Liver (tissue), 9 donors: ENCODE measurements around the gene SLC38A6. TPM values are rescaled to one million over a fixed set of nuclear protein-coding genes. Genes with fewer than 3 reads are reported as not detected.

Source experiments
- DNase-seq: peaks from one replicate; pipeline ENCODE4 v3.0.0-alpha.2; 2017; ENCODE audit warnings: low spot score
- H3K27ac ChIP-seq, 2 donors: one replicate each; pipeline ENCODE4 v1.7.0; 2013; ENCODE audit warnings: inconsistent platforms in 2 of 2, low read length in 2 of 2, control low read depth in 1 of 2, low read depth in 1 of 2, mild to moderate bottlenecking in 1 of 2
- H3K27me3 ChIP-seq, 4 donors: one replicate each; pipeline versions ENCODE4 v1.6.1 to v1.7.0; 2013; ENCODE audit warnings: low read length in 3 of 4, inconsistent platforms in 1 of 4, mild to moderate bottlenecking in 1 of 4, moderate library complexity in 1 of 4; ENCODE audit not compliant: control insufficient read depth in 4 of 4, insufficient read depth in 4 of 4
- H3K36me3 ChIP-seq, 4 donors: one replicate each; pipeline versions ENCODE4 v1.6.1 to v1.7.0; 2013; ENCODE audit warnings: low read length in 3 of 4, mild to moderate bottlenecking in 3 of 4, low read depth in 1 of 4, moderate library complexity in 1 of 4; ENCODE audit not compliant: control insufficient read depth in 4 of 4, insufficient read depth in 3 of 4
- H3K4me1 ChIP-seq, 4 donors: one replicate each; pipeline versions ENCODE4 v1.6.1 to v1.7.0; 2013; ENCODE audit warnings: low read length in 3 of 4, mild to moderate bottlenecking in 3 of 4, moderate library complexity in 1 of 4; ENCODE audit not compliant: control insufficient read depth in 4 of 4, insufficient read depth in 4 of 4
- H3K4me3 ChIP-seq, 3 donors: one replicate each; pipeline versions ENCODE4 v1.6.1 to v1.7.0; 2013; ENCODE audit warnings: low read length in 3 of 3, control low read depth in 1 of 3, low read depth in 1 of 3, mild to moderate bottlenecking in 1 of 3
- H3K9ac ChIP-seq, 2 donors: one replicate each; pipeline ENCODE4 v1.7.0; 2013; ENCODE audit warnings: low read length in 2 of 2, mild to moderate bottlenecking in 2 of 2, moderate library complexity in 2 of 2, control low read depth in 1 of 2, low read depth in 1 of 2
- H3K9me3 ChIP-seq, 4 donors: one replicate each; pipeline versions ENCODE4 v1.6.1 to v1.7.0; 2013; ENCODE audit warnings: low read length in 3 of 4; ENCODE audit not compliant: control insufficient read depth in 4 of 4
- ATF3 ChIP-seq: IDR thresholded peaks from 2 replicates; pipeline ENCODE4 v1.6.1; 2016; ENCODE audit warnings: antibody characterized with exemption
- CTCF ChIP-seq: fragments of 150-350 bp; IDR thresholded peaks from 2 replicates; pipeline ENCODE4 v1.5.1; 2017; ENCODE audit warnings: improper control_type of control experiment, low read depth, low read length; ENCODE audit not compliant: missing input control
- EGR1 ChIP-seq, 2 donors: IDR thresholded peaks; 2 replicates each; pipeline ENCODE4 v1.6.1; 2016 to 2018; ENCODE audit warnings: antibody characterized with exemption in 2 of 2, low read depth in 2 of 2
- FOXA1 ChIP-seq: IDR thresholded peaks from 2 replicates; pipeline ENCODE4 v1.6.1; 2016; ENCODE audit warnings: antibody characterized with exemption
- FOXA2 ChIP-seq: IDR thresholded peaks from 2 replicates; pipeline ENCODE4 v1.6.1; 2016; ENCODE audit warnings: antibody characterized with exemption
- GABPA ChIP-seq, 2 donors: IDR thresholded peaks in 1 of 2; conservative IDR thresholded peaks in 1 of 2; 2 replicates each; pipeline ENCODE4 v1.6.1; 2016; ENCODE audit warnings: antibody characterized with exemption in 2 of 2, mild to moderate bottlenecking in 1 of 2, moderate library complexity in 1 of 2
- HNF4A ChIP-seq, 2 donors: conservative IDR thresholded peaks; 2 replicates each; pipeline ENCODE4 v1.6.1; 2016; ENCODE audit warnings: antibody characterized with exemption in 2 of 2, mild to moderate bottlenecking in 2 of 2
- HNF4G ChIP-seq: IDR thresholded peaks from 2 replicates; pipeline ENCODE4 v1.6.1; 2016; ENCODE audit warnings: antibody characterized with exemption
- JUND ChIP-seq, 2 donors: IDR thresholded peaks; 2 replicates each; pipeline ENCODE4 v1.6.1; 2016; ENCODE audit warnings: antibody characterized with exemption in 2 of 2
- MAX ChIP-seq: IDR thresholded peaks from 2 replicates; pipeline ENCODE4 v1.6.1; 2016; ENCODE audit warnings: antibody characterized with exemption
- NR2F2 ChIP-seq: IDR thresholded peaks from 2 replicates; pipeline ENCODE4 v1.6.1; 2016; ENCODE audit warnings: antibody characterized with exemption
- RAD21 ChIP-seq, 2 donors: IDR thresholded peaks; 2 replicates each; pipeline ENCODE4 v1.6.1; 2016; ENCODE audit warnings: antibody characterized with exemption in 2 of 2, mild to moderate bottlenecking in 2 of 2
- REST ChIP-seq: IDR thresholded peaks from 2 replicates; pipeline ENCODE4 v1.6.1; 2016; ENCODE audit warnings: antibody characterized with exemption, mild to moderate bottlenecking
- RXRA ChIP-seq, 2 donors: IDR thresholded peaks; 2 replicates each; pipeline ENCODE4 v1.6.1; 2017 to 2018; ENCODE audit warnings: antibody characterized with exemption in 2 of 2, mild to moderate bottlenecking in 1 of 2
- SP1 ChIP-seq: IDR thresholded peaks from 2 replicates; pipeline ENCODE4 v1.6.1; 2018; ENCODE audit warnings: antibody characterized with exemption, mild to moderate bottlenecking
- TAF1 ChIP-seq: conservative IDR thresholded peaks from 2 replicates; pipeline ENCODE4 v1.6.1; 2016; ENCODE audit warnings: antibody characterized with exemption, mild to moderate bottlenecking
- YY1 ChIP-seq: IDR thresholded peaks from 2 replicates; pipeline ENCODE4 v1.6.1; 2016; ENCODE audit warnings: antibody characterized with exemption, mild to moderate bottlenecking
- WGBS: extraction: QIAGEN DNeasy Blood & Tissue Kit; methylation state at CpG from one replicate; pipeline ENCODE4 v1.1.7; 2013; 5-methylcytosine and 5-hydroxymethylcytosine counted together
- polyA plus RNA-seq, 2 donors: library from polyadenylated mRNA; stranded (reverse) in 1 of 2; unstranded in 1 of 2; fragments of 200-250 nt in 1 of 2; fragments of >200 nt in 1 of 2; fragmentation: Nextera tagmentation in 1 of 2; extraction: Ambion mirVana in 1 of 2; gene quantifications; one replicate each; pipeline versions ENCODE4 v1.2.1 to v1.2.3, GENCODE V29; 2013 to 2015
- total RNA-seq, 2 donors: library from RNA; depleted of rRNA; stranded (reverse); fragments of >200 nt; gene quantifications; one replicate each; pipeline ENCODE4 v1.2.3, GENCODE V29; 2014
- TF ChIP-seq, protein P1 (sequence below): IDR thresholded peaks from 2 replicates; pipeline ENCODE4 v1.6.1; 2016; ENCODE audit warnings: antibody characterized with exemption
- donor health status: healthy.
- donor health status: healthy.
- donor health status: healthy.
- donor health status: healthy.
- donor health status: healthy.

The SLC38A6 gene
- total and polyA plus RNA-seq, 4 donors: 2.6 to 10.6 (median 6.4) TPM

- no peak for TF ChIP-seq NR2F2
Measured at GRCh38 chr14:60986500-60986899, 5.5 kb downstream of the SLC38A6 start (continued).

DNA sequence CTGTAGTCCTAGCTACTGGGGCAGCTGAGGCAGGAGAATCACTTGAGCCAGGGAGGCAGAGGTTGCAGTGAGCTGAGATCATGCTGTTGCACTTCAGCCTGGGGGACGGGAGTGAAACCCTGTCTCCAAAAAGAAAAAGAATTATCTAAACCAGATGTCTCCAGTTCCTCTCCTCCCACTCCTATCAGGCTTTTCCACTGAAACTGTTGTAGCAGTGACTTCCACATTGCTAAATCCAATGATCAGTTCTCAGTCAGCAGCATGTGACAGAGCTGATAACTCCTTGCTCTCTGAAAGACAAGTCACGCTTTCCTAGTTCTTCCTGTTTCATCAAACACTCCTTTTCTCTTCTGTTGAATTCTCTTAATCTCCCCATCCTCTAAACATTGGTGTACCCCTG, 8.6 kb downstream of the SLC38A6 start:
- Histone ChIP-seq H3K4me1 (no peaks in the 10 kb centered on the region), H3K9ac (no peak overlapping the region), H3K36me3 (peaks cover 0 to 9% (median 4%) of the 10 kb centered on the region in 4 donors), H3K9me3 (no peaks in the 10 kb centered on the region), H3K27ac (no peak overlapping the region), H3K4me3 (no peak overlapping the region), H3K27me3 (no peaks in the 10 kb centered on the region)
- 89% methylated on average over 2 of the region's 2 CpGs for WGBS
- no peak for DNase-seq
- TF ChIP-seq ATF3 (no peak), MAX (no peak), FOXA1 (no peak), NR2F2 (no peak), EGR1 (IDR thresholded peaks at IDR 0.05; ENCODE audit: low read depth in 2 of 2) (no peak), RAD21 (IDR thresholded peaks at IDR 0.05) (no peak), SP1 (no peak), RXRA (IDR thresholded peaks at IDR 0.05) (no peak), TAF1 (no peak), REST (no peak), JUND (IDR thresholded peaks at IDR 0.05) (no peak), HNF4G (no peak), CTCF (no peak), YY1 (no peak)

- Histone ChIP-seq H3K36me3 (no peaks in the 10 kb centered on the region), H3K27ac (no peak overlapping the region), H3K4me3 (no peak overlapping the region), H3K9me3 (no peaks in the 10 kb centered on the region), H3K4me1 (no peaks in the 10 kb centered on the region), H3K9ac (no peak overlapping the region), H3K27me3 (no peaks in the 10 kb centered on the region)
- 95% methylated on average over 9 of the region's 9 CpGs for WGBS
- TF ChIP-seq REST (no peak), EGR1 (IDR thresholded peaks at IDR 0.05; ENCODE audit: low read depth in 2 of 2) (no peak), FOXA2 (no peak), RXRA (IDR thresholded peaks at IDR 0.05) (no peak), MAX (no peak), HNF4A (conservative IDR thresholded peaks at IDR 0.05) (no peak), TAF1 (no peak), HNF4G (no peak), FOXA1 (no peak), GABPA (IDR thresholded peaks at IDR 0.05 in 1 of 2, conservative IDR thresholded peaks at IDR 0.05 in 1 of 2) (no peak), SP1 (no peak), NR2F2 (no peak)
- TF ChIP-seq, protein P1, sequence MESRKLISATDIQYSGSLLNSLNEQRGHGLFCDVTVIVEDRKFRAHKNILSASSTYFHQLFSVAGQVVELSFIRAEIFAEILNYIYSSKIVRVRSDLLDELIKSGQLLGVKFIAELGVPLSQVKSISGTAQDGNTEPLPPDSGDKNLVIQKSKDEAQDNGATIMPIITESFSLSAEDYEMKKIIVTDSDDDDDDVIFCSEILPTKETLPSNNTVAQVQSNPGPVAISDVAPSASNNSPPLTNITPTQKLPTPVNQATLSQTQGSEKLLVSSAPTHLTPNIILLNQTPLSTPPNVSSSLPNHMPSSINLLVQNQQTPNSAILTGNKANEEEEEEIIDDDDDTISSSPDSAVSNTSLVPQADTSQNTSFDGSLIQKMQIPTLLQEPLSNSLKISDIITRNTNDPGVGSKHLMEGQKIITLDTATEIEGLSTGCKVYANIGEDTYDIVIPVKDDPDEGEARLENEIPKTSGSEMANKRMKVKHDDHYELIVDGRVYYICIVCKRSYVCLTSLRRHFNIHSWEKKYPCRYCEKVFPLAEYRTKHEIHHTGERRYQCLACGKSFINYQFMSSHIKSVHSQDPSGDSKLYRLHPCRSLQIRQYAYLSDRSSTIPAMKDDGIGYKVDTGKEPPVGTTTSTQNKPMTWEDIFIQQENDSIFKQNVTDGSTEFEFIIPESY: no peak
- DNase-seq: no peak
Measured at GRCh38 chr14:60998617-60999016, 17.6 kb downstream of the SLC38A6 start.
